Testis (tissue), 3 donors: ENCODE results near the gene ECHS1. TPM values are rescaled to one million over a fixed set of nuclear protein-coding genes. Genes with fewer than 3 reads are reported as not detected.

Experiments
- DNase-seq: peaks from one replicate; pipeline ENCODE4 v3.0.0-alpha.2; 2019
- H3K27ac ChIP-seq, 2 donors: fragments of 200-600 bp; sonication (generic); one replicate each; pipeline ENCODE4 v1.5.1; 2019
- H3K27me3 ChIP-seq: fragments of 200-600 bp; sonication (generic); one replicate; pipeline ENCODE4 v1.5.1; 2019
- H3K36me3 ChIP-seq: fragments of 200-600 bp; sonication (generic); one replicate; pipeline ENCODE4 v1.5.1; 2017; ENCODE audit warnings: low read depth; ENCODE audit errors: missing control alignments
- H3K4me1 ChIP-seq: fragments of 200-600 bp; sonication (generic); one replicate; pipeline ENCODE4 v1.5.1; 2019
- H3K4me3 ChIP-seq, 2 donors: fragments of 200-600 bp; sonication (generic); one replicate each; pipeline ENCODE4 v1.5.1; 2017 to 2019
- H3K9me3 ChIP-seq: fragments of 200-600 bp; sonication (generic); one replicate; pipeline ENCODE4 v1.5.1; 2017
- CTCF ChIP-seq, 3 experiments: fragments of 450-650 bp in 2 of 3; fragments of 200-600 bp in 1 of 3; sonication (generic) in 1 of 3; IDR thresholded peaks; one replicate each; pipeline ENCODE4 v1.5.1; 2016 to 2019; ENCODE audit warnings: antibody characterized with exemption in 3 of 3, mild to moderate bottlenecking in 2 of 3, moderate library complexity in 1 of 3
- POLR2A ChIP-seq: fragments of 450-650 bp; IDR thresholded peaks from one replicate; pipeline ENCODE4 v1.6.1; 2017; ENCODE audit warnings: antibody characterized with exemption, mild to moderate bottlenecking, moderate library complexity
- WGBS, 2 donors: methylation state at CpG; one replicate each; pipeline ENCODE4 v1.1.5; 2018; 5-methylcytosine and 5-hydroxymethylcytosine counted together
- intact Hi-C: fragments of 100-400 bp; cut with DNase I; formaldehyde crosslinking; loops from one replicate; pipeline ENCODE4 v1.15.1; 2023; ENCODE audit warnings: low total_unique reads
- polyA plus RNA-seq: library from polyadenylated mRNA; stranded (reverse); fragments of 350-450 nt; fragmentation: Illumina TruSeq; extraction: RNeasy Lipid Tissue Mini Kit (QIAGEN cat#74804); gene quantifications from one replicate; pipeline ENCODE4 v1.2.3, GENCODE V29; 2014; ENCODE audit warnings: low read depth, low replicate concordance; ENCODE audit not compliant: insufficient read depth
- total RNA-seq, 2 donors: library from RNA; depleted of rRNA; stranded (reverse); fragments of >200 nt; gene quantifications; one replicate each; pipeline ENCODE4 v1.2.3, GENCODE V29; 2016

ECHS1 gene
- total and polyA plus RNA-seq, 3 donors from 2014 or later, result 104 to 118 (median 118) TPM

GRCh38 chr10:133412381-133412711 is 39.2 kb upstream of the ECHS1 start:
- no peak overlapping the region for H3K27ac ChIP-seq
- intact Hi-C loops, result no loop called here
- no peak for DNase-seq
- no peaks in the 10 kb centered on the region for H3K9me3 ChIP-seq
- no peaks in the 10 kb centered on the region for H3K27me3 ChIP-seq
- no peaks in the 10 kb centered on the region for H3K36me3 ChIP-seq
- H3K4me1 ChIP-seq, result no peaks in the 10 kb centered on the region
- H3K4me3 ChIP-seq, result no peak overlapping the region
- TF ChIP-seq CTCF (IDR thresholded peaks at IDR 0.05) (no peak), POLR2A (no peak)

- no peak for DNase-seq
- H3K4me1 ChIP-seq, result no peaks in the 10 kb centered on the region
- TF ChIP-seq CTCF (IDR thresholded peaks at IDR 0.05) (no peak), POLR2A (no peak)
- no peaks in the 10 kb centered on the region for H3K36me3 ChIP-seq
- no peak overlapping the region for H3K27ac ChIP-seq
- H3K9me3 ChIP-seq, result no peaks in the 10 kb centered on the region
- 96 to 99% methylated on average over 7 of the region's 7 CpGs for whole genome bisulfite sequencing, 2 donors
- no peaks in the 10 kb centered on the region for H3K27me3 ChIP-seq
- H3K4me3 ChIP-seq, result no peak overlapping the region
- intact Hi-C loops, result no loop called here
Observed at GRCh38 chr10:133411523-133412380, 38.6 kb upstream of the ECHS1 start.

- intact Hi-C loops, result no loop called here
- no peaks in the 10 kb centered on the region for H3K36me3 ChIP-seq
Observed at GRCh38 chr10:133405844-133406527, 32.8 kb upstream of the ECHS1 start.

GRCh38 chr10:133405272-133405671 is 32.1 kb upstream of the ECHS1 start:
- Histone ChIP-seq H3K4me3 (no peak overlapping the region), H3K27me3 (no peaks in the 10 kb centered on the region), H3K9me3 (no peaks in the 10 kb centered on the region), H3K27ac (no peak overlapping the region), H3K4me1 (peaks cover 16% of the 10 kb centered on the region), H3K36me3 (no peaks in the 10 kb centered on the region)
- WGBS, 2 donors, result 52 to 61% methylated on average over 2 of the region's 2 CpGs
- TF ChIP-seq POLR2A (no peak), CTCF (IDR thresholded peaks at IDR 0.05) (no peak)
- intact Hi-C loops, result no loop called here
- DNase-seq, result no peak

More at GRCh38 chr10:133405844-133406527, 32.8 kb upstream of the ECHS1 start:
- no peaks in the 10 kb centered on the region for H3K9me3 ChIP-seq
- TF ChIP-seq POLR2A (no peak), CTCF (IDR thresholded peaks at IDR 0.05) (no peak)
- no peak for DNase-seq
- H3K27ac ChIP-seq, result no peak overlapping the region
- H3K27me3 ChIP-seq, result no peaks in the 10 kb centered on the region
- peaks cover 8% of the 10 kb centered on the region for H3K4me1 ChIP-seq
- 96 to 97% methylated on average over 8 of the region's 8 CpGs for WGBS, 2 donors
- H3K4me3 ChIP-seq, result no peak overlapping the region
